WTC11 (cell line): Measurements from ENCODE around the gene ARRB2.

Experiments
- AFF4 ChIP-seq: sonication (generic); formaldehyde crosslinking; IDR thresholded peaks from 2 replicates; pipeline ENCODE4 v1.8.1; 2023; ENCODE audit warnings: mild to moderate bottlenecking, missing genetic modification reagents, borderline replicate concordance
- AR ChIP-seq: fragments of 250-450 bp; sonication (Bioruptor Pico); IDR thresholded peaks from 2 replicates; pipeline ENCODE4 v1.9.0; 2021; ENCODE audit warnings: mild to moderate bottlenecking
- ATF1 ChIP-seq: sonication (generic); formaldehyde crosslinking; IDR thresholded peaks from 2 replicates; pipeline ENCODE4 v1.8.1; 2023; ENCODE audit warnings: mild to moderate bottlenecking, moderate library complexity, missing genetic modification reagents
- ATF2 ChIP-seq: sonication (generic); formaldehyde crosslinking; IDR thresholded peaks from 2 replicates; pipeline ENCODE4 v1.8.1; 2022; ENCODE audit warnings: low read depth, missing genetic modification reagents, borderline replicate concordance
- CTCF ChIP-seq: fragments of 200-600 bp; IDR thresholded peaks from 2 replicates; pipeline ENCODE4 v1.8.0; 2022; ENCODE audit warnings: antibody characterized with exemption
- FOXP1 ChIP-seq: sonication (generic); formaldehyde crosslinking; IDR thresholded peaks from 2 replicates; pipeline ENCODE4 v1.8.0; 2022; ENCODE audit warnings: missing genetic modification reagents, mild to moderate bottlenecking, moderate library complexity, borderline replicate concordance
- FOXP4 ChIP-seq: sonication (generic); formaldehyde crosslinking; IDR thresholded peaks from 2 replicates; pipeline ENCODE4 v1.8.0; 2022; ENCODE audit warnings: mild to moderate bottlenecking, missing genetic modification reagents
- IRF2 ChIP-seq: sonication (generic); formaldehyde crosslinking; IDR thresholded peaks from 2 replicates; pipeline ENCODE4 v1.8.0; 2022; ENCODE audit warnings: low read depth, missing genetic modification reagents, borderline replicate concordance
- MXD4 ChIP-seq: fragments of 250-450 bp; sonication (Bioruptor Pico); IDR thresholded peaks from 2 replicates; pipeline ENCODE4 v1.8.0; 2021; ENCODE audit warnings: mild to moderate bottlenecking, moderate library complexity, borderline replicate concordance
- RELA ChIP-seq: sonication (generic); formaldehyde crosslinking; IDR thresholded peaks from 2 replicates; pipeline ENCODE4 v1.8.1; 2022; ENCODE audit warnings: missing genetic modification reagents, mild to moderate bottlenecking, borderline replicate concordance
- USF2 ChIP-seq: sonication (generic); formaldehyde crosslinking; IDR thresholded peaks from 2 replicates; pipeline ENCODE4 v1.8.1; 2023; ENCODE audit warnings: mild to moderate bottlenecking, missing genetic modification reagents, moderate library complexity
- ZBTB43 ChIP-seq: sonication (generic); formaldehyde crosslinking; IDR thresholded peaks from 2 replicates; pipeline ENCODE4 v1.8.1; 2023; ENCODE audit warnings: mild to moderate bottlenecking, missing genetic modification reagents
- ZNF512 ChIP-seq: sonication (generic); formaldehyde crosslinking; IDR thresholded peaks from 2 replicates; pipeline ENCODE4 v1.8.1; 2022; ENCODE audit warnings: missing genetic modification reagents, borderline replicate concordance

- no peak for TF ChIP-seq FOXP1 (CRISPR knock-in tag)
- no peak for TF ChIP-seq USF2 (CRISPR knock-in tag)
- TF ChIP-seq CTCF: no peak
- TF ChIP-seq MXD4 (CRISPR knock-in tag): no peak
- TF ChIP-seq RELA (CRISPR knock-in tag): no peak
- no peak for TF ChIP-seq ATF1 (CRISPR knock-in tag)
- no peak for TF ChIP-seq IRF2 (CRISPR knock-in tag)
- no peak for TF ChIP-seq AR (CRISPR knock-in tag)
- no peak for TF ChIP-seq FOXP4 (CRISPR knock-in tag)
- no peak for TF ChIP-seq ZBTB43
- no peak for TF ChIP-seq AFF4 (CRISPR knock-in tag)
- TF ChIP-seq ZNF512 (CRISPR knock-in tag): no peak
- TF ChIP-seq ATF2 (CRISPR knock-in tag): no peak
These were observed 33.6 kb upstream of the ARRB2 start for GRCh38 chr17:4676791-4677190.
